NCI-H2107 treated with DMSO at 0.1 percent for 48 hours (cell line): ENCODE results near the gene VEZT.

Source experiments
- DNase-seq: peaks from one replicate; lab custom pipeline; 2025; ENCODE audit not compliant: unreplicated experiment; lab: John Stamatoyannopoulos, UW

Gene VEZT

DNA sequence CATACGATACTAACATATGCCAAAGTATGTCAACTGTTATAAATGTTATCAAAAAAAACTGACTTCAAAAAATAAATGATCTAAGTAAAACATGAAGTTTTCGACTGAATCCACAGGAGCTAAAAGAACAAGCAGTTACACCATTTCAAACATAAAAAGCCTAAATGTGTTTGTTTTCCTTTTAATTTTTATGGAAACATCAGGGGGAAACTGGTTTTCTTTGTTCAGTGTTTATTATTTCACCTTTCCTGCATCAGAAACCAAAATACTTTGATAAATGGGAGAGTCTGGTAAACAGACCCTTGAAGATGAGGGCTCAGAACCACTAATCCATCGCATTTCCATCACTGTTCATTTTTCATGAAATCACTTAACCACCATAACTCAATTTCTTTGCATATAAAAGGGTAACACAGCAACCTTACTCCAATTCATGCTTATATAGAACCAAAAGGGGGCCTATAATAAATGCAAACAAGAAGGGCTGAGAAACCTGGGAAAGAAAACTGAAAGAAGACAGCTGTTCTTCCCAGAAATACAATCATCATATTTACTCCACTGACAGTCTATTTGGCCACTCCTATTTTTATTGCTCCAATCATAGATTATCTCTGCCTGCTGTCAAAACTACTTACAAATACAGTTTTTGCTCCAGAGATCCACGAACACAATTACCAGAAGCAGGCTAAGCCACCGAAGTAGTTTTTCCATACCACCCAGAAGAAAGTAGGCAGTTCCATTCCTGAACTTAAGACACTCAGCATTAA, 17.3 kb upstream of the VEZT start:
- DNase-seq = no peak

DNA sequence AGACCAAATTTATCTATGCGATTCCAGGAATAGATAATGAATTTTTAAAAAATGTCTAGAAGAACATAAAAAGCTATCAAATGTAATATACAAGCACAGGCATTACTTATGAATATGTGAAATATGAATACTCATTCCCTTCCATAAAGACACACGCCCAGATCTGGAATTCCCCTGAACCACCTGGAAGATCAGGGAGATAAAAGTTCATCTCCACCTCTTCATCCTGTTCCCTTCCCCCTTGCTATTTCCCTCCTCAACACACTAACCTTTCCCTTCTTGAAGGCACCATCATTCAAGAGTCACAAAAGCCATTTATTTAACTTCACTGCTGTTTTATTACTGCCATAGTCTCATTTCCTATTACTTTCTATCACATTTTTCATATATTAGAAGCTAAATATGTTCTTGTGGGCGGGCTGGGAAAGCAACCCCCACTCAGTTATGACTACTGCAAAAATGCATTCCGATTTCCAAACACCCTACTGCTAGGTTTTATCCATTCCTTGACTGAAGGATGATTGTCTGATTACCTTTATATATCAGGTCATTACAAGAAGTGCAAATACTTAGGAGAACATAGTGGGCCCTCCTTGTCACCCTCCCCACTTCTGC, 16.4 kb upstream of the VEZT start:
- no peak for DNase-seq

DNA sequence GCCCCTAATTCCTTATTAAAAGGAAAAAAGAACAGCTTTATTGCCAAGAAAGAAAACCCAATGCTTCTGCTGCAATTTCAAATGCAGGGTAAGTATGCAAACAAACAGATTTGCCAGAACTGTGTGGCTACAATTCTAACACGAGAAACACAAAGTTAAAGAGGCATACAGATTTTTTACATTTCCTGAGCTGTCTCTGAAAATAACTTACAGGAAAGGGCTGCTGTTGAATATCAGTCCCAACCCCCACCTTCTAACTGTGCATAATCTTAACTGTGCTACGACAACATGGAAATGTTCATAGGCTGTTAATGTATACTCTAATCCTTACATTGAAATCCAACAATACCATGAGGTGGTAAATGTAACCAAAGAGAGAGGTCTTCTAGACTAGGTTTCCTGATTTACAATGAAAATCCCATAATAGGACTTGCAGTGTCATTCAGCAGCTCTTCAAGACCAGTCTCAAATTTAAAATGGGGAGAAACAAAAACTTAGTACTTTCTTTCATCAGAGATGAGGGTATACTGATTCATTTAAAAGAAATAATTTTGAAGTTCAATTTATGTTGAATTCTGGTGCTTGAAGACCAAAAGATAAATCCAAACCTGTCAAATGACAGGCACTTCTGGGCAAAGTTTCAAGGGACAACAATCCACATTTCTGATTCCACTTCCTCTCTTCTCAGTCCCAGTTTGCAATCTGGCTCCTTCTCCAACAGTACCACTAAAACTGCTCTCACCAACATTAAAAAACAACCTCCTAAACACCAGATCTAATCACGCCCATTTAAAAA, 14.7 kb upstream of the VEZT start:
- DNase-seq = no peak

DNA sequence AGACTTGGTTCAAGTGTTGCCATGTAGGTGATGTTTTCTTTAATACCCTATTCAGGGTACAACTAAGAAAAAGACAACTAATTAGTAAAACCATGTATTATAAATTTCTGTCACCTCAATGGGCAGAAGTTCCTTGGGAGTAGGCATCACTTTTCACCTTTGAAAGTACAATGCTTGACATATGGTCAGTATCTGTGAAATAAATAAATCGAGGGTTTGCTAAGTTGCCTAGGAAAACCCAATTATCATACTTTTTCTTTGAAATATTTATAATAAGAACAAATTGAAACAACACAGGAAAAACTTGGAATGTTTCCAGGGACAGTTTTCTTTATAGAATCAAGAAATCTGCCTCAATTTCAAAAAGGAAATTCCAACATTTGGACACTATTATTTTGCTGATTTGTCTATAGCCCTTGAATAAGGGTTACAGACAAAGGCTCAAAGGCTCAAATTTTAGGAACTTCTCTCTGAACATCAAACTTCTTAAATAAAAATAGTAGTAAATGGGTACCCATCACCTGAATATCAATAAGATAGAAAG, 14.0 kb upstream of the VEZT start:
- DNase-seq = no peak

DNA sequence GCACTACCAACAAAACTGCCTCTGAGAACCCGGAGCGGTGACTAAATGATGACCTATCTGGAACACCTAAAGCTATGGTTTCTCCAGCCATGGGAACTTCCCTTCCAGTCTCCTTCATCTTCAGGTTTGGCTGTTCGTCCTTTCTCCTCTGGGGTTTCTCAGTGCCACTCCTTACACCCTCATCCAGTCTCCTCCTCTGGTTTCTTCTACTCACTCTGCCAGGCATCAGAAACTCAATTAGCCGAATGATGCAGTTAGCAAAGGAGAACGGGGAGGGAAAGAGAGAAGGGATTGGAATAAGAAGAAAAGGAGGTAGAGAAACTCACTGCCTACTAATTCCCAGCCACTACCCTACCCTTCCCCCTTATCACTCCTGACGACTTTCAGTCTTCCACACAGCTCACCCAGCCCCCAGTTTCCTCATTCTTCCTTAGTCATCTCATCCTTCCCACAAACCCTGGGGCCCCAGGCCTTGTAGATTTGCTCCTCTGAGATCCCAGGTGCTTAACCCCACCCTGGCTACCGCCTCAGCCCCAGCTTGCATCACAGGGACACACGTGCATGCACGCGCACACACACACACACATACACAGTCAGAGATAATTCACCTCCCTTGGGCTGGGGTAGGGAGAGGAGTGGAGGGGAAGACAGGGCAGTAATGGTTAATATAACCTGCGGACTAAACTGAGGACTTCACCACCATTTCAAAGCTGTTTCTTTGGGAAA, 13.3 kb upstream of the VEZT start:
- no peak for DNase-seq

DNA sequence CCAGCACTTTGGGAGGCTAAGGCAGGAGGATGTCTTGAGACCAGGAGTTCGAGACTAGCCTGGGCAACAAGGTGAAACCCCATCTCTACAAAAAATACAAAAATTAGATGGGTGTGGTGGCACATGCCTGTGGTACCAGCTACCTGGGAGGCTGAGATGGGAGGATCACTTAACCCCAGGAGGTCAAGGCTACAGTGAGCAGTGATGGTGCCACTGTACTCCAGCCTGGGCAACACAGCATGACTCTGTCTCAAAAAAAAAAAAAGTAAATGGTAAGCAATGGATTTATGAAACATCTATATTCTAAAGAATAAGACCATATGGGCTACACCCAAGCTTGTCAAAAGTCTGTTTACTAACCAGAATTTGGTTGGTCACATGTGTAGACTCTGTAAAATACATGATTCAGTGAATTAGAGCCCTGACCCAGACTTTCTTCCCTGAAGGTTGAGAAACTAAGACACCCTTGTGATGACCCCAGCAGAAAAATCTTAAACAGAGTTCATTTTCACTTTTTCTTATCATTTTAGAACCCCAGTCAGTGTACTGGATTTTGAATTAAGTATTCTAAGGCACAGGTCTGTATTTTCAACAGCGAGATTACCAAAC, 12.5 kb upstream of the VEZT start:
- no peak for DNase-seq

DNA sequence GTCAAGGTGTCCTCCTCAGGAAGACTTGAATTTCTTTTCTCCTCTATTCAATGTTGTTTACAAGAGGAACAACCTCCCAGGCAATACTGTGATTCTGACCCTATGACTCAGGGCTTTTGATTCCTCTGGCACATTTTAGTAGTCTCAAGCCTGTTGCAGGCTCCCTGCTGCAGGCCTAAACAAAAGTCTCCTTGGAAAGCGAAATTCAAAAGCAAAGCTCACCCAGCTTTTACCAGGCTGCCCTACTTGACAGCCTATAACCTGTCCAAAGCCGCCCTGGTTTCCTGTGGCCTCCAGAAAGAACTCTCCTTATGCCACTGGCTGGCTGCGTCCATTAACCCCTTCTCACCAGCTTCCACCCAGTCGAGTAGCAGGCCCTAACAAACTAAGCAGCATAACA, 11.9 kb upstream of the VEZT start:
- DNase-seq = no peak

DNA sequence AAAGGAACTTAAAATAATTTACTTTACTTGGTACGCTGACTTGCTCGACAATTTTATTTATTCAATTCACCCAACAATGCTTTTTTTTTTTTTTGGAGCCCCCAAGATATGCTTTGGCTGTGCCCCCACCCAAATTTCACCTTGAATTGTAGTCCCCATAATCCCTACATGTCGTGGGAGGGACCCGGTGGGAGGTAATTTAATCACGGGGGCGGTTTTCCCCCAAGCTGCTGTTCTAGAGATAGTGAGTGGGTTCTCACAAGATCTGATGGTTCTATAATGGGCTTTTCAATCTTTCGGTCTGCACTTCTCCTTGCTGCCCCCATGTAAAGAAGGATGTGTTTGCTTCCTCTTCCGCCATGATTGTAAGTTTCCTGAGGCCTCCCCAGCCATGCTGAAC, 10.7 kb upstream of the VEZT start:
- DNase-seq = no peak

DNA sequence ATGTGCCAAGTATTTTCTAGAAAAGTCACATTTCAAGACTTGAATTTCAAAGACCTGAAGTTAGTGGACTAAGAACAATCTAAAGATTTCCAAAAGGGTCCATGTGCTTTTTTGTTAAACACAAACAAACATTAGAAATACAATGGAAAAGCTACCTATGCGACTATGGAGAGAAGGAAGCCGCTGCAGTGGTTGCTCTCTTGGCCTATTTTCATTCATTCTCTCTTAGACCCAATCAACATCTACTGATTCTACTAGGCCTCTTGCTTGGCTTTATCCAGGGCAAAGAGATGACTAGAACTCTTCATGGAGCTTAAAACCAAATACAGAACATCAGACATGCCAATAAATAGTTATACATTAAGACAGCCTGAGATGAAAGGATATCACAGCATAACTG, 10.2 kb upstream of the VEZT start:
- no peak for DNase-seq

DNA sequence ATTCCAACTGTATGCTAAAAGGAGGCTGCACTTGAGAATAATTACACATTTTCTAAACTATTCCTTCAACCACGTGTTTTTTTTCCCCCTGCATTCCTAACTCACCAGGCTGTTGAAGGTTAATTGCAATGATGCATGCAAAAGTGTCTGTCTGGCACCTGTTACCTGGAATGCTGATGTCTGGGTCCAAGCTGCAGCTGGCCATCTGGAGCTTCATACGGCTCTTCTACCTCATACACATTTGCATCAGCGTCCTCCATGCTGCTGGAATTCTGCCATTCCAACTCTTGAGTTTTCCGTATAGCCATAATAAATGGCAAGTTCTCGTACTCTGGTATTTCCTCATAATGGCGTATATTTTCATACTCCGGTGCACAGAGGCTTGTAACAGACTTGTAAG, 8.9 kb upstream of the VEZT start:
- peak; percentile 87 for DNase-seq

DNA sequence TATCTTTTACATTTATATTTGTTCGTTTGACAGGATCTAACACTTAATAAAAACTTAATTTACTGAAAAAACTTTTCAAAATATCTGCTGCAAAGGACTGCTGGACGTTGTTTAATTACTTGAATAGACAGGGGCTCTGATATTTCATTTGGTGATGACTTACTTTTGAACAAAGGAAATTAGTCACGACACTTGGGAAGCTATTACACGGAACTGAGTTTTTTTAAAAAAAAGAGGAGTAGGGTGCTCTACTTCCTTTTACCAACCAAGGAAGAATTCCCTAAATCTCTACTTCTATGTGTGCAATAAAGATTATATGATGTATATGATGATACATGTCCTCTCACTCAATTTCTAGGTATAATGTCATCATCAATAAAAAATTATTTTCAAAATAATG, 5.0 kb upstream of the VEZT start:
- DNase-seq = no peak

DNA sequence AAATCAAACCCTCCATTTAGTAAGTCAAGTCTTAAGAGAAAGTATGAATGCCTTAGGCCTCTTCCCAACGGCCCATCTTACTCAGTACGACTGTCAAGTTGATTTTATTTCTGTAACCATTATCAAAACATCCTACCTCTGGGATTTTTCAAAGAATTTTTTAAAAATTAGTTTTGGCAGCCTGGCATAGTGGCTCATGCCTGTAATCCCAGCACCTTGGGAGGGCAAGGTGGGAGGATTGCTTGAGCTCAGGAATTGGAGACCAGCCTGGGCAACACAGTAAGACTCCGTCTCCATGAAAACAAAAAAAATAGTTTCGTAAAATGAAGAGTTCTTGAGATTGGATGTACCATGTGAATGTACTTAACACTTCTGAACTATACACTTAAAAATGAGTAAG, 4.5 kb upstream of the VEZT start:
- no peak for DNase-seq

DNA sequence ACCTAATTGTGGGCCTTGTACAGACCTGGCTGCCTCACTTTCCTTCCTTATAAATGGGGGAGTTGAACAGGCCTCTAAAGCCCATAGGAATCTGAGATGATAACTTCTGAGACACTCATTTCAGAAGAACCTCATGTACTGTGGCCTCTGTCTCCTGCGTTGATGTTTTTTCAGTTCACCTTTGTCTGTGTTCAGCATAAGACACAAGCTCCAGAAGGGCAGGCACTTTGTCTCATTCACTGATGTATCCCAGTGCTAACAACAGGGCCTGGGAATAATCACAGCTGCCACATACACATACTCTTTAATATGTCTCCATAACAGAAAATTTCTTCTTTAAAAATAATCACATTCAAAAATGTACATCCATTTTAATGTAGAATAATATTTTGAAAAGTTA, 3.7 kb upstream of the VEZT start:
- no peak for DNase-seq

DNA sequence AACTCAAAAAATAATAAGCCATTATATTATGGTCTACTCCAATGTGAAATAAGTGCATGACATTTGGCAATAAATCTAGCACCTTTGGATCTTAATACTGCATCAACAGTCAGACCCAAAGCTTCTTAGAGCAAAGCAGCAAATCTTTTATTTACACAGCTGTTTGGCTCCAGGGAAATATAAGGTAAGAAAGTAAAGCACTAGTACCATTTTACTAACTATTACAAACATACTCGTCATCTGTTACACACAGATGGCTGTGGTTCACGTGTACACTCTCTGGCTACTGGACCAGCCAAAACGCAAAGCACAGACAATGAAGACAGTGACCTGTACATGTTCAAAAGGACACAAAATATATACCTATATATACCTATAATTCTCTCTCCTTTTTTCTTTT, 3.1 kb upstream of the VEZT start:
- DNase-seq = no peak

DNA sequence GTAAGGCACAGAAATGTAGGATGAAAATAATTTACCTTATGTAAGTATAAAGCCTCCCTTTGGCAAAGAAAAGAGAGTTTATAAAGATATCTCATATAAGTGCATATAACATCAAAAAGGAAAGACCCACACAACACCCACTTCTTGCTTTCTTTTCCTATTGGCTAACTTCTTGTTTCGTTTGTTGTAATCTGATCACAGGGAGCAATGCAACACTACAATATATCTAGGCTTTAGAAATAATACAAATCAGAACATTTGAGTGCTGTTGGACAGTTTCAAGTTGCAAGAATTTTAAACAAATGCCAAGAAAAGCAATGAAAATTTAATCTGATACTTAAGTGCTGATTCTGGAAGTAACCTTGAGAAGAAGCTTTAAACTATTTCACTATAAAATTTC, 1.7 kb upstream of the VEZT start:
- DNase-seq = peak; percentile 45

DNA sequence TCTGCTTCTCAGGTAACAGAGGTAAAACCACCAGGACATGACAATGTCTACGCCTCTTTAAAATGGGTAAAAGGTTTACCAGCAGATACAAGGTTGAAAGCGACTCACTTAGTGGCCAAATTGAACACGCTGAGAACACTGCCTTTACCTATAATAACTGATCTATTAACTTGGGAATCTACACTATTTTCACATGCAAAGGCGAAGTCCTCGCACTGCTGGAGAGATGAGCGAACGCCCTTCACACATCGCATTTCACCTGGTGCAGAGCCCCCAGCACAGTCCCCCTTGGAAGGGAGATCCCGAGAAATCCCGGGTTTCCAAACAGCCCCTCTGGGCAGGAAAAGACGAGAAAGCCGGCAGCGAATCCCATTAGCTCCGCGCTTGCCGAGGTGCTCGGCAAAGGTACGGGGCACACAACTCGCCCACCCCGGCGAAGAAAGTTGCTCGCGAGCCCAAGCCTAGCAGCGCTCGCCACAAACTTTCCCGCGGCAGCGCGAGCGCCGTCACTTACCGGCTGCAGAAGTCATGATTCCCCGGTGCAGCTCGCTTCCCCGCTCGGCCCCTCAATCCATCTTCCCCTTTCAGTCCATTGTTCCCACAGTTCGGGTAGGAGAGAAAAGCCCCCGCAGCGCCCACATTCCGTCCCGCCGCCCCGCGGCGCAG, 763 bp upstream of the VEZT start:
- DNase-seq = peak; percentile 50

DNA sequence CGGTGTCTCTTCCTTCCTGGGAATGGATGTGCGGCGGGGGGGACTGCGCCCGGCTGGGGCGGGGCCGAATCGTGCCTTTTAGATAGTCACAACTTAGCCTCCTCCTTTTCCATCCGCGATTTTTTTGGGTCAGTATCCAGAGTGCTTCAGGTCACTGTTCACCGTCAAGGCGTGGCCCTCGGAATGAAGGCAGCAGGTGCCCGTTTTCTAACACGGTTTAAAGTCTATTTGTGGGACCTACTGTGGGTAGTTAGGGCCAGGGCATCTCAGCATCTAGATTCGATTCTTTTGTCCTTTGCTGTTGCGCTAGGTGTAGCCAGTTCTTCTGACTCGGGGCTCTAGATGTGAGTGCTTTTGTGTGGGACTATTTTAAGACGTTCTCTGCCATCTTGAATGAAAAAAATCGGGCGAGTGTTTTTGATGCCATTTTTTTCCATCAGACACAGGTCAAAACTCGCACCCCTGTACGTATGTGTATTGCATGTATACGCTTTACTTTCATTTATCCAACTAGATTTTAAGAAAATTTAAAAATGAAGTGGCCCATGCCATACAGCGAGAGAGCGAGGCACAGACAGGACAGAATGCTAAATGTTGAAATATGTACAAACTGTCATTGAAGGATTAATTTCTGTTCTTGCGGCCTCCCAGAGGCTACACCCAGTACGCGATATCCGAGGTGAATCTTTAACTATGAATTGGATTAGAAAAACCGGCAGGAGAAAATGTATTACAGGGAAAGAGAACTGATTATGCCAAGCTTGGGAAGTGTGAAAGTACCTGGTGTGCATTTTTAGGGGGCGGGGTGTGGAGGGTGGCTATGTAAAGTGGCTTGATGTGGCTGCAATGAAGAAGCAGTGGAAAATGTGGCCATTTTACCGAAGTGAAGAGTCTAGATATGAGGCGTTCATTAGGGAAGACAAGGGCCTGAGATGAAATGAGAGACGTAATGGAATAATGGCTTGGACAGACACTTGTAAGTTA, 835 bp downstream of the VEZT start:
- peak; percentile 67 for DNase-seq

DNA sequence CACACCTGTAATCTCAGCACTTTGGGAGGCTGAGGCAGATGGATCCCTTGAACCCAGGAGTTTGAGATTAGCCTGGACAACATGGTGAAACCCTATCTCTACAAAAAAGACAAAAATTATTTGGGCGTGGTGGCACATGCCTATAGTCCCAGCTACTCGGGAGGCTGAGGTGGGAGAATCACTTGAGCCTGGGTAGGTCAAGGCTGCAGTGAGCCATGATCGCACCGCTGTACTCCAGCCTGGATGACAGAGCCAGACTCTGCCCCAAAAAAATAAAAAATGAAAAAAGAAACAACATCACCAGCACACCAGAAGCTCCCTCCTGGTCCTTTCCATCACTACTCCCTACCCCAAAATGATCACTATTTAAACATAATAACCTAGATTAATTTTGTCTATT, 2.6 kb downstream of the VEZT start:
- no peak for DNase-seq

DNA sequence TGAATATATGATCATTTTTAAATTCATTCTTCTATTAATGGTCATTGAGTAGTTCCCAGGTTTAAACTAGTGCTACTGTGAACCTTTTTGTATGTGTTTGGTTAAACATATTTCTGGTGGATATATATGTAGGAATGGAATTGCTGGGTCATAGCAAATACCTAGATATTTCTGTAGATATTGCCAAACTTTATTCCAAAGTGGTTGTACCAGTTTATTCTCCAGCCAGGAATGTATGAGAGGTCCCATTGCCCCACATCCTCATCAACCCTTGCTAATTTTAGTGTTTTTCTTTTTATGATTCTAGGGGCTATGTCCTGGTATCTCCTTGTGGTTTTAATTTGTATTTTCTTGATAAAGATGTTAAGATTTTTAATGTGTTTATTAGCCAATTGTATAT, 3.1 kb downstream of the VEZT start:
- no peak for DNase-seq
